CD8-positive, alpha-beta memory T cell (primary cell): Measurements from ENCODE around the gene ZBTB42. TPM values are rescaled to one million over a fixed set of nuclear protein-coding genes. Genes with fewer than 3 reads are reported as not detected.
A peak's percentile ranks its signal among the peaks of the same experiment; 100 is the strongest.

ENCODE experiments used
- CTCF ChIA-PET: fragments of 350-600 bp; sonication (Branson Sonifier 250); formaldehyde crosslinking; loops from one replicate; lab custom pipeline; 2021; ENCODE audit warnings: antibody characterized with exemption; lab: Charles Lee
- POLR2A ChIA-PET: fragments of 350-600 bp; sonication (Branson Sonifier 250); formaldehyde crosslinking; loops from one replicate; lab custom pipeline; 2021; ENCODE audit warnings: antibody characterized with exemption; lab: Charles Lee
- DNase-seq, 5 donors: peaks; one replicate each; pipeline versions ENCODE4 v3.0.0 to v3.0.0-alpha.2; 2020 to 2022; ENCODE audit warnings: mixed read lengths in 1 of 5
- H3K27ac ChIP-seq: one replicate; pipeline ENCODE4 v1.7.0; 2013; ENCODE audit warnings: low read depth, mild to moderate bottlenecking, low read length, moderate library complexity
- H3K27me3 ChIP-seq: 2 replicates; pipeline ENCODE4 v1.7.0; 2013; ENCODE audit warnings: low read length, mild to moderate bottlenecking; ENCODE audit not compliant: insufficient read depth, poor library complexity, severe bottlenecking
- H3K36me3 ChIP-seq: 2 replicates; pipeline ENCODE4 v1.7.0; 2013; ENCODE audit warnings: mild to moderate bottlenecking, low read length, moderate library complexity; ENCODE audit not compliant: insufficient read depth
- H3K4me1 ChIP-seq: 2 replicates; pipeline ENCODE4 v1.7.0; 2013; ENCODE audit warnings: mild to moderate bottlenecking, low read length, moderate library complexity; ENCODE audit not compliant: insufficient read depth
- H3K4me3 ChIP-seq: 2 replicates; pipeline ENCODE4 v1.7.0; 2013; ENCODE audit warnings: mild to moderate bottlenecking, low read length
- H3K9me3 ChIP-seq: 2 replicates; pipeline ENCODE4 v1.7.0; 2013; ENCODE audit warnings: mild to moderate bottlenecking, low read length
- H3K27ac Mint-ChIP-seq, 8 donors: one replicate each; pipeline ENCODE4 v1.8.0; 2020 to 2021; ENCODE audit warnings: mixed read lengths in 8 of 8, mild to moderate bottlenecking in 6 of 8, inconsistent platforms in 3 of 8, moderate library complexity in 3 of 8
- H3K27me3 Mint-ChIP-seq, 2 donors: one replicate each; pipeline ENCODE4 v1.8.0; 2020 to 2021; ENCODE audit warnings: mixed read lengths in 2 of 2, mild to moderate bottlenecking in 1 of 2, moderate library complexity in 1 of 2
- H3K36me3 Mint-ChIP-seq, 3 donors: one replicate each; pipeline ENCODE4 v1.8.0; 2020 to 2021; ENCODE audit warnings: mixed read lengths in 3 of 3, inconsistent platforms in 1 of 3, mild to moderate bottlenecking in 1 of 3
- H3K4me1 Mint-ChIP-seq, 3 donors: one replicate each; pipeline ENCODE4 v1.8.0; 2020 to 2021; ENCODE audit warnings: mixed read lengths in 3 of 3, inconsistent platforms in 1 of 3, mild to moderate bottlenecking in 1 of 3
- H3K4me3 Mint-ChIP-seq, 7 donors: one replicate each; pipeline ENCODE4 v1.8.0; 2020 to 2021; ENCODE audit warnings: mixed read lengths in 7 of 7, mild to moderate bottlenecking in 6 of 7, moderate library complexity in 4 of 7, inconsistent platforms in 2 of 7
- H3K9me3 Mint-ChIP-seq, 5 donors: one replicate each; pipeline ENCODE4 v1.8.0; 2020 to 2022; ENCODE audit warnings: mixed read lengths in 5 of 5, mild to moderate bottlenecking in 3 of 5, moderate library complexity in 2 of 5, inconsistent platforms in 1 of 5
- polyA plus RNA-seq: library from polyadenylated mRNA; unstranded; fragments of 300-500 nt; fragmentation: Illumina TruSeq; gene quantifications from one replicate; pipeline ENCODE4 v1.2.3, GENCODE V29; 2021
- total RNA-seq, 2 experiments: library from RNA; stranded (reverse); gene quantifications; one replicate each; pipeline ENCODE4 v1.2.3, GENCODE V29; 2021

The ZBTB42 gene
- total and polyA plus RNA-seq, 3 experiments from 2014 or later: 2.7 to 3.5 (median 3.3) TPM

DNA sequence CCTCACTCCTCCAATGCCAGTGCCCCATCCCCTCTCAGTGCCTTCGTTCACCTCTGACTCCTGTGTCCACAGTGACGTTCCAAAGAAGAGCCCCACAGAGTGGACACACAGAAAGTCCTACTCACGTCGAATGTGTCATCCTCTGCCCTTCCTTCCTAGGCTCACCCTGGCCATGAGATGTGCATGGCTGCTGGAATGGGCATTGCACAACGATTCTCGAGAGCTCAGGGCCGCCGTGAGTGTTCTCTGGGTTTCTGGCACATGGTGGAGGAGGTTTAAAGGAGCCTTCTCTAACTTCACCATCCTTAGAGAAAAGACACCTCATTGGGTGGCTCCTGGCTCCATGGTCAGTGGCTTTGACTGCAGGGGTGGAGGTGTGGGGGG is 51.4 kb downstream of the ZBTB42 start:
- Histone ChIP-seq H3K27ac (no peak overlapping the region), H3K4me1 (no peaks in the 10 kb centered on the region), H3K9me3 (no peaks in the 10 kb centered on the region), H3K36me3 (no peaks in the 10 kb centered on the region), H3K4me3 (no peak overlapping the region), H3K27me3 (no peaks in the 10 kb centered on the region)
- H3K36me3 Mint-ChIP-seq: no peaks in the 10 kb centered on the region
- H3K4me1 Mint-ChIP-seq: no peaks in the 10 kb centered on the region
- POLR2A ChIA-PET: no interaction called here
- H3K9me3 Mint-ChIP-seq: no peaks in the 10 kb centered on the region
- peak overlapping the region in 1 of 7 donors; percentile 51 for H3K4me3 Mint-ChIP-seq
- H3K27ac Mint-ChIP-seq: no peak overlapping the region
- CTCF ChIA-PET: no interaction called here
- peaks cover 12 to 15% of the 10 kb centered on the region in 2 donors for H3K27me3 Mint-ChIP-seq
- DNase-seq: no peak

Other genes starting within 250 kb of the ZBTB42 start
- gene C14orf180, start 221.3 kb upstream of the ZBTB42 start, total RNA-seq: not detected
- gene C14orf180, start 221.3 kb upstream of the ZBTB42 start, polyA plus RNA-seq: not detected
- gene TMEM179, start 196.3 kb upstream of the ZBTB42 start, total RNA-seq: under 1 TPM in 1 of 2 experiments, not detected in 1; 0.31 TPM
- gene TMEM179, start 196.3 kb upstream of the ZBTB42 start, polyA plus RNA-seq: not detected
- 10 to 100 TPM; 55.9 to 56.3 TPM for gene INF2, start 111.5 kb upstream of the ZBTB42 start, total RNA-seq
- gene INF2, start 111.5 kb upstream of the ZBTB42 start, polyA plus RNA-seq: 4.6 TPM
- gene ADSS1, start 76.9 kb upstream of the ZBTB42 start, total RNA-seq: 1 to 10 TPM; 1.4 to 1.5 TPM
- 1.6 TPM for gene ADSS1, start 76.9 kb upstream of the ZBTB42 start, polyA plus RNA-seq
- 100 to 1,000 TPM; 150 to 175 TPM for gene SIVA1, start 48.0 kb upstream of the ZBTB42 start, total RNA-seq
- gene SIVA1, start 48.0 kb upstream of the ZBTB42 start, polyA plus RNA-seq: 227 TPM
- 100 to 1,000 TPM; 147 to 150 TPM for gene AKT1, start 5.4 kb upstream of the ZBTB42 start, total RNA-seq
- gene AKT1, start 5.4 kb upstream of the ZBTB42 start, polyA plus RNA-seq: 34.1 TPM
- 1 to 10 TPM; 6.4 to 6.7 TPM for gene CEP170B, start 64.2 kb downstream of the ZBTB42 start, total RNA-seq
- not detected for gene CEP170B, start 64.2 kb downstream of the ZBTB42 start, polyA plus RNA-seq
- gene PLD4, start 123.8 kb downstream of the ZBTB42 start, total RNA-seq: under 1 TPM in 1 of 2 experiments, not detected in 1; 0.04 TPM
- gene PLD4, start 123.8 kb downstream of the ZBTB42 start, polyA plus RNA-seq: not detected
- gene AHNAK2, start 177.3 kb downstream of the ZBTB42 start, total RNA-seq: under 1 TPM in 1 of 2 experiments, not detected in 1; 0.04 TPM
- gene AHNAK2, start 177.3 kb downstream of the ZBTB42 start, polyA plus RNA-seq: not detected
- 1 to 10 TPM; 3.8 to 3.9 TPM for gene CLBA1, start 184.7 kb downstream of the ZBTB42 start, total RNA-seq
- 0.32 TPM for gene CLBA1, start 184.7 kb downstream of the ZBTB42 start, polyA plus RNA-seq
- gene CDCA4, start 220.0 kb downstream of the ZBTB42 start, total RNA-seq: 10 to 100 TPM; 73.0 to 76.7 TPM
- 23.8 TPM for gene CDCA4, start 220.0 kb downstream of the ZBTB42 start, polyA plus RNA-seq